Measurements from ENCODE around the gene SASH3. TPM values are rescaled to one million over a fixed set of nuclear protein-coding genes. Genes with fewer than 3 reads are reported as not detected.

The SASH3 gene
- total and polyA plus RNA-seq, 8 donors: 0.58 to 12.1 (median 3.5) TPM; not detected in 1

DNA sequence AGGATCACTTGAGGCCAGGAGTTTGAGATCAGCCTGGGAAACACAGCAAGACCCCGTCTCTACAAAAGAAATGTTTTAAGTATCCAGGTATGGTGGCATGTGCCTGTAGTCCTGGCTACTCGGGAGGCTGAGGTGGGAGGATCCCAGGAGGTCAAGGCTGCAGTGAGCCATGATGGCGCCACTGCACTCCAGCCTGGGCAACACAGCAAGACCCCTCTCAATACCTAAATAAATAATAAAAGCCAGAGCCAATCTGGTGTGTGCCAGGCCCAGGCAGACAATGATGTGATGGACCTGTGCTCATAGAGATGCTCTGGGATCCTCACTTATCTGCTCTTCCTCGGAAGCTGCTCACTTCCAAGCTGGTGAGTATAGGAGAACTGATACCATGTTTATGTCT, 18.2 kb upstream of the SASH3 start:
- no peak for DNase-seq
- Histone ChIP-seq H3K27me3 (peaks cover 0 to 3% (median 0%) of the 10 kb centered on the region in 3 donors), H3K4me1 (no peaks in the 10 kb centered on the region), H3K4me3 (no peak overlapping the region), H3K36me3 (no peaks in the 10 kb centered on the region), H3K9me3 (no peaks in the 10 kb centered on the region), H3K27ac (no peak overlapping the region)
- no peak for TF ChIP-seq POLR2AphosphoS5 (IDR thresholded peaks at IDR 0.05)
- TF ChIP-seq POLR2A (IDR thresholded peaks at IDR 0.05): no peak
- TF ChIP-seq, protein P1, sequence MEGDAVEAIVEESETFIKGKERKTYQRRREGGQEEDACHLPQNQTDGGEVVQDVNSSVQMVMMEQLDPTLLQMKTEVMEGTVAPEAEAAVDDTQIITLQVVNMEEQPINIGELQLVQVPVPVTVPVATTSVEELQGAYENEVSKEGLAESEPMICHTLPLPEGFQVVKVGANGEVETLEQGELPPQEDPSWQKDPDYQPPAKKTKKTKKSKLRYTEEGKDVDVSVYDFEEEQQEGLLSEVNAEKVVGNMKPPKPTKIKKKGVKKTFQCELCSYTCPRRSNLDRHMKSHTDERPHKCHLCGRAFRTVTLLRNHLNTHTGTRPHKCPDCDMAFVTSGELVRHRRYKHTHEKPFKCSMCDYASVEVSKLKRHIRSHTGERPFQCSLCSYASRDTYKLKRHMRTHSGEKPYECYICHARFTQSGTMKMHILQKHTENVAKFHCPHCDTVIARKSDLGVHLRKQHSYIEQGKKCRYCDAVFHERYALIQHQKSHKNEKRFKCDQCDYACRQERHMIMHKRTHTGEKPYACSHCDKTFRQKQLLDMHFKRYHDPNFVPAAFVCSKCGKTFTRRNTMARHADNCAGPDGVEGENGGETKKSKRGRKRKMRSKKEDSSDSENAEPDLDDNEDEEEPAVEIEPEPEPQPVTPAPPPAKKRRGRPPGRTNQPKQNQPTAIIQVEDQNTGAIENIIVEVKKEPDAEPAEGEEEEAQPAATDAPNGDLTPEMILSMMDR (IDR thresholded peaks at IDR 0.05): no peak
- no peak for TF ChIP-seq EP300 (IDR thresholded peaks at IDR 0.05)
- intact Hi-C loops (cut with DNase I; ENCODE audit: low total_unique reads): no loop called here
- WGBS, 5 donors: 77 to 96% (median 86%) methylated on average over 3 to 4 of the region's 4 CpGs

DNA sequence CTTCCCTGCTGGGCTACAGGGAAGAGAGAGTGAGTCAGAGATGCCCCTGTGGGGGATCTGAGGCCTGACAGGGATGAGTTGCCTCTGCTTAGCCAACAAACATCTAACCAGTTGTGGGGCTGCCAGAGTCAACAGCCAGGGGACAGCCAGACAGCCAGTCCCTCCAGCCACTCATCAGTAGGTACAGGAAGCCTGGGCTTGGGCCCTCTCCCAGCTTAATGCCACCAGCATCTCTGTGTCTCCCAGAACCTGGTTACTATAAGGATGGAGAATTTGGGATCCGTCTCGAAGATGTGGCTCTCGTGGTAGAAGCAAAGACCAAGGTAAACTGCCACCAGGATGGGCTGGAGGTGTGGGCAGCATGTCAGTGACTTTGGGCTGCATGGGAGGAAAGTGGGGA, 17.3 kb upstream of the SASH3 start:
- Histone ChIP-seq H3K4me1 (no peaks in the 10 kb centered on the region), H3K36me3 (no peaks in the 10 kb centered on the region), H3K27ac (no peak overlapping the region), H3K27me3 (peaks cover 0 to 3% (median 0%) of the 10 kb centered on the region in 3 donors), H3K4me3 (no peak overlapping the region), H3K9me3 (no peaks in the 10 kb centered on the region)
- no peak for DNase-seq
- intact Hi-C loops (cut with DNase I; ENCODE audit: low total_unique reads): no loop called here
- 91 to 100% (median 94%) methylated on average over 3 of the region's 3 CpGs; no CpG with 5 or more reads in 1 of the 5 donors for WGBS, 5 donors
- TF ChIP-seq EP300 (IDR thresholded peaks at IDR 0.05) (no peak), POLR2A (IDR thresholded peaks at IDR 0.05) (no peak), POLR2AphosphoS5 (IDR thresholded peaks at IDR 0.05) (no peak)
- TF ChIP-seq, protein P1 (IDR thresholded peaks at IDR 0.05): no peak

DNA sequence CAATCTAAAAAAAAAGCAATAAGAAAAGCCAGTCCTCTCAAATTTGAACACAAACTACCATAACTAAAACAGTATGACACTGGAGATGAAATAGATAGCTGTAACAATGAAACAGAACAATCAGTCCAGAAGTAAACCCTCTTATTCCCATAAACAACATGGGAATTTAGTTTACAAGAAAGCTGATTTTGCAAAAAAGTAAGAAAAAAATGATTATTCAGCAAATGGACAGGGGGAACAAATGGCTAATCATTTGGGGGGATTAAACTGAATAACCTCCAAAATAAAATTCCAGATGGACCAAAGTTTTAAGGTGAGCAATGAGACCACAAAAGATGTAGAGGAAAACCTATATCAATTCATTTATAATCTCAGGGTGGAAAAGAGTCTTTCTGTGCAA, 16.1 kb upstream of the SASH3 start:
- no peak overlapping the region for H3K4me3 ChIP-seq
- H3K36me3 ChIP-seq: no peaks in the 10 kb centered on the region
- no peak for DNase-seq
- no peak for TF ChIP-seq POLR2A (IDR thresholded peaks at IDR 0.05)
- TF ChIP-seq, protein P1 (IDR thresholded peaks at IDR 0.05): no peak
- no peak for TF ChIP-seq POLR2AphosphoS5 (IDR thresholded peaks at IDR 0.05)
- TF ChIP-seq EP300 (IDR thresholded peaks at IDR 0.05): no peak
- no peaks in the 10 kb centered on the region for H3K9me3 ChIP-seq
- H3K4me1 ChIP-seq: no peaks in the 10 kb centered on the region
- H3K27me3 ChIP-seq: peaks cover 0 to 3% (median 0%) of the 10 kb centered on the region in 3 donors
- H3K27ac ChIP-seq: no peak overlapping the region
- intact Hi-C loops (cut with DNase I; ENCODE audit: low total_unique reads): no loop called here

DNA sequence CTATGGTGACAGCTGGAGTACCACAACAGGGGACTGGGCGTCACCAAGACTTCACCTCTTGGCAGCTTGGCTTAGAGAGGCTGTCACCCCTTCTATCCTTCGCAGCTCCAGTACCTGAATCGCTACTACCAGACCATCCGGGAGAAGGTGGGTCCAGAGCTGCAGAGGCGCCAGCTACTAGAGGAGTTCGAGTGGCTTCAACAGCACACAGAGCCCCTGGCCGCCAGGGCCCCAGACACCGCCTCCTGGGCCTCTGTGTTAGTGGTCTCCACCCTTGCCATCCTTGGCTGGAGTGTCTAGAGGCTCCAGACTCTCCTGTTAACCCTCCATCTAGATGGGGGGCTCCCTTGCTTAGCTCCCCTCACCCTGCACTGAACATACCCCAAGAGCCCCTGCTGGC, 11.6 kb upstream of the SASH3 start:
- Histone ChIP-seq H3K4me1 (no peaks in the 10 kb centered on the region), H3K27me3 (no peaks in the 10 kb centered on the region), H3K9me3 (no peaks in the 10 kb centered on the region), H3K27ac (no peak overlapping the region), H3K36me3 (no peaks in the 10 kb centered on the region), H3K4me3 (no peak overlapping the region)
- intact Hi-C loops (cut with DNase I; ENCODE audit: low total_unique reads): no loop called here
- TF ChIP-seq POLR2AphosphoS5 (IDR thresholded peaks at IDR 0.05) (no peak), EP300 (IDR thresholded peaks at IDR 0.05) (no peak), POLR2A (IDR thresholded peaks at IDR 0.05) (no peak)
- TF ChIP-seq, protein P1 (IDR thresholded peaks at IDR 0.05): no peak
- WGBS, 5 donors: 94 to 100% (median 96%) methylated on average over 3 to 8 of the region's 8 CpGs
- DNase-seq: no peak

Measured in stomach (tissue), 9 donors.